ENCODE data around the gene DAPK2.

DNA sequence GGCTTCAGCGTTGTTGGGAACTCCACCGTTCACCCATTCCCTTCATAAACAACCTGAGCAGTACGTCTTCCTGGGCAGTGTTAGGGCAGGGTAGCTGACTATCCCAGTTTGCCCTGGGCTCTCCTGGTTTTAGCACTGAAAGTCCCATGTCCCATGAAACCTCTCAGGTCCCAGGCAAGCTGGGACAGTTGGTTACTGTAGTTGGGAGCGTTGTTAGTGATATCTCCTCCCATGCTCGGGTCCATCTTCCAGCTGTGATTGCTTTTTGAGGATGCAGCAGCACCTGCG, 151.7 kb downstream of the DAPK2 start:
- TF ChIP-seq RAD21 (IDR thresholded peaks at IDR 0.05; ENCODE audit: low read depth) (no peak), MAX (IDR thresholded peaks at IDR 0.05) (no peak), CEBPB (IDR thresholded peaks at IDR 0.05) (no peak), TAF1 (IDR thresholded peaks at IDR 0.05; ENCODE audit: low read depth) (no peak), USF1 (IDR thresholded peaks at IDR 0.05) (no peak), CREB1 (IDR thresholded peaks at IDR 0.05; ENCODE audit: low read depth) (no peak), TCF12 (IDR thresholded peaks at IDR 0.05; ENCODE audit: low read depth) (no peak), EP300 (IDR thresholded peaks at IDR 0.05; ENCODE audit: borderline replicate concordance) (no peak), FOXM1 (IDR thresholded peaks at IDR 0.05; ENCODE audit: borderline replicate concordance, low read depth) (no peak), TEAD4 (IDR thresholded peaks at IDR 0.05) (no peak), NFIC (IDR thresholded peaks at IDR 0.05) (no peak), EGR1 (IDR thresholded peaks at IDR 0.05) (no peak)
- TF ChIP-seq, protein P1, sequence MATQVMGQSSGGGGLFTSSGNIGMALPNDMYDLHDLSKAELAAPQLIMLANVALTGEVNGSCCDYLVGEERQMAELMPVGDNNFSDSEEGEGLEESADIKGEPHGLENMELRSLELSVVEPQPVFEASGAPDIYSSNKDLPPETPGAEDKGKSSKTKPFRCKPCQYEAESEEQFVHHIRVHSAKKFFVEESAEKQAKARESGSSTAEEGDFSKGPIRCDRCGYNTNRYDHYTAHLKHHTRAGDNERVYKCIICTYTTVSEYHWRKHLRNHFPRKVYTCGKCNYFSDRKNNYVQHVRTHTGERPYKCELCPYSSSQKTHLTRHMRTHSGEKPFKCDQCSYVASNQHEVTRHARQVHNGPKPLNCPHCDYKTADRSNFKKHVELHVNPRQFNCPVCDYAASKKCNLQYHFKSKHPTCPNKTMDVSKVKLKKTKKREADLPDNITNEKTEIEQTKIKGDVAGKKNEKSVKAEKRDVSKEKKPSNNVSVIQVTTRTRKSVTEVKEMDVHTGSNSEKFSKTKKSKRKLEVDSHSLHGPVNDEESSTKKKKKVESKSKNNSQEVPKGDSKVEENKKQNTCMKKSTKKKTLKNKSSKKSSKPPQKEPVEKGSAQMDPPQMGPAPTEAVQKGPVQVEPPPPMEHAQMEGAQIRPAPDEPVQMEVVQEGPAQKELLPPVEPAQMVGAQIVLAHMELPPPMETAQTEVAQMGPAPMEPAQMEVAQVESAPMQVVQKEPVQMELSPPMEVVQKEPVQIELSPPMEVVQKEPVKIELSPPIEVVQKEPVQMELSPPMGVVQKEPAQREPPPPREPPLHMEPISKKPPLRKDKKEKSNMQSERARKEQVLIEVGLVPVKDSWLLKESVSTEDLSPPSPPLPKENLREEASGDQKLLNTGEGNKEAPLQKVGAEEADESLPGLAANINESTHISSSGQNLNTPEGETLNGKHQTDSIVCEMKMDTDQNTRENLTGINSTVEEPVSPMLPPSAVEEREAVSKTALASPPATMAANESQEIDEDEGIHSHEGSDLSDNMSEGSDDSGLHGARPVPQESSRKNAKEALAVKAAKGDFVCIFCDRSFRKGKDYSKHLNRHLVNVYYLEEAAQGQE (IDR thresholded peaks at IDR 0.05; ENCODE audit: low read depth): no peak

Measured in Ishikawa (cell line).